Colon (tissue), 2 donors: ENCODE measurements around the gene IGLL5.
"Not testable (repeated sequence)": the region's sequence is repeated elsewhere in the genome, so short reads cannot be mapped to it uniquely, and the experiment has no call there.

Experiments used
- FAIRE-seq: peaks from 2 replicates; lab custom pipeline; 2012; peaks lifted over from hg19 to GRCh38; lab: Jason Lieb, UNC
- donor health status: control.
- donor health status: control.

Gene IGLL5

DNA sequence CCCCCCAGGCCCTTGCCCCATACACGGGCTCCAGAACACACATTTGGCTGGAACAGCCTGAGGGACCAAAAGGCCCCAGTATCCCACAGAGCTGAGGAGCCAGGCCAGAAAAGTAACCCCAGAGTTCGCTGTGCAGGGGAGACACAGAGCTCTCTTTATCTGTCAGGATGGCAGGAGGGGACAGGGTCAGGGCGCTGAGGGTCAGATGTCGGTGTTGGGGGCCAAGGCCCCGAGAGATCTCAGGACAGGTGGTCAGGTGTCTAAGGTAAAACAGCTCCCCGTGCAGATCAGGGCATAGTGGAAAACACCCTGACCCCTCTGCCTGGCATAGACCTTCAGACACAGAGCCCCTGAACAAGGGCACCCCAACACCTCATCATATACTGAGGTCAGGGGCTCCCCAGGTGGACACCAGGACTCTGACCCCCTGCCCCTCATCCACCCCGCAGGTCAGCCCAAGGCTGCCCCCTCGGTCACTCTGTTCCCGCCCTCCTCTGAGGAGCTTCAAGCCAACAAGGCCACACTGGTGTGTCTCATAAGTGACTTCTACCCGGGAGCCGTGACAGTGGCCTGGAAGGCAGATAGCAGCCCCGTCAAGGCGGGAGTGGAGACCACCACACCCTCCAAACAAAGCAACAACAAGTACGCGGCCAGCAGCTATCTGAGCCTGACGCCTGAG, 13.1 kb downstream of the IGLL5 start:
- FAIRE-seq: not testable (repeated sequence)

DNA sequence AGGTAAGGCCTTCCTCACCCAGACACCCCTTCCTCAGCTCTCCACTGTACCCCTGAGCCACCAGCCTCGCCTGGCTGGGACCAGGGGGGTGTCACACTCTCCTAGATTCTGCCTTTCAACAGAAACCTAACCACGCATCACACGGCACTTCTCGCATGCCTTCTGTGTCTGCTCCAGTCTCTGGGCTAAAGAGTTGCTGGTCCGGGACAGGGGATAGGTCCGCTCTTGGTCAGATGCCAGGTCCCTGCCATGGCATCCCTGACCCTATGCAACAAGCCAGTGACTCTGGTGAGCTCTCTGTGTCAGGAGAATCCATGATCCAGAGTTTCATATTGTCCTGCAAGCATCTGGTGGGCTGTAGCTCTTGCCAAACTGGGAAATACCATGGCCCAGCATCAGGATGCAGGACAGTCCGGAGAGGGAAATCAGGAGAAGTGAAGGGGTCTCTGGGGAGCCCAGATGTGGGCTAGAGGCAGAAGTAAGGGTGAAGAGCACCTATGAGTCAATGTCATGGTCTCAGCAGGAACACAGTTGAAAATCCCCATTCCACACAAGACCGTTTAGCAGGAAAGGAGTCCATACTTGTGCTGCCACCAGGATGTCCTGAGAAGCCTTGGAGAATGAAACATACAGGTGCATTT, 14.1 kb downstream of the IGLL5 start:
- FAIRE-seq: no peak

DNA sequence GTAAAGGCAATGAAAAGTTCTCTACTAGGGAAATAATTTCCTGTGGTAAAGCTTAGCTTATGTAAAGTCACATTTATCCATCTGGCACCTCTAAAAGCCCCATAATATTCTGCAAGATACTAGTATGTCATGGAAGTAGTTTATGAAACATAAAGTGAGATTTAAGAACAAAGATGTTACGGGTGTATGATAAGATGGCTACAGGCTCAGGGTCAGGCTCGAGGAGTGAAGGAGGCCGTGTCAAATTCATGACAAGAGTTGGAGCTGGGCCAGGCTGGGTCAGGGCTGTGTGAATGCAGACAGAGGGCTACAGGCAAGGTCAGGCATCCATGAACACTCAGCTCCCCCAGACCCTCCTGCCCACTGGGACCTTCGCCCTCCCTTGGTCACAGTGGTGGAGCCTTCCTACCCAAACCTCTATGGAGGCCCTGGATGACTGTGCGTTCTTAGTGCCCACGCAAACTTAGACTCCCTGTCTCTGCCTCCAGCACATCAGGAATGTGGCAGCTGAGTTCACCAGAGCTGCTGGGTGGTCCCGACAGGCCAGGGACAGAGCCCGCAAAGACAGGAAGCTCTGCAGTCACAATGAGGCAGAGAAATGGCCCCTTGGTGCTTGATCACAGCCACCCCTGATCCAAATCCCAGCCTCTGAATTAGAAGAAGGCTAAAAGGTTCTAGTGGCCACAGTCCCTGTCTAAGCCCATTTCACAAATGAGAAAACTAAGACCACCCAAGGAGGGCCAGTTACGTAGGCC, 14.8 kb downstream of the IGLL5 start:
- no peak for FAIRE-seq

DNA sequence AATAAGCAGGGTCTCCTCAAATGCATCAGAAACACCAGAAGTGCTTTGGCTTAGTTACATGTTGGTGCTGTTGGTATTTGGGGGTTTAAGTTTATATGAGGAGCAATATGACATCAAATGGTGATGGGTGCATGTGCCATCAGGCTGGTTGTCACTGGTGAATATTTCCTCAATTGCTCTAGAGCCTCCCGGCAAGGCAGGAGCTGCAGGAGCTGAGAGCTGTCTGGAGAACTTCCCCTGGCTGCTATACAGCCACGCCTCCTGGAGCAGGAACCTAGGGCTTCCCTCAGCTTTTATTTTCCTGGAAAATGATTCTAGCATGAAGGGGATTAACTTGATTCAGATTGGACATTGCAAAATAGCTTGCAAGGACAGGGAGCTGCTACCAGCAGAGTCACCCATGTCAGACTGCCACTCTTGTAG, 15.8 kb downstream of the IGLL5 start:
- FAIRE-seq: no peak

DNA sequence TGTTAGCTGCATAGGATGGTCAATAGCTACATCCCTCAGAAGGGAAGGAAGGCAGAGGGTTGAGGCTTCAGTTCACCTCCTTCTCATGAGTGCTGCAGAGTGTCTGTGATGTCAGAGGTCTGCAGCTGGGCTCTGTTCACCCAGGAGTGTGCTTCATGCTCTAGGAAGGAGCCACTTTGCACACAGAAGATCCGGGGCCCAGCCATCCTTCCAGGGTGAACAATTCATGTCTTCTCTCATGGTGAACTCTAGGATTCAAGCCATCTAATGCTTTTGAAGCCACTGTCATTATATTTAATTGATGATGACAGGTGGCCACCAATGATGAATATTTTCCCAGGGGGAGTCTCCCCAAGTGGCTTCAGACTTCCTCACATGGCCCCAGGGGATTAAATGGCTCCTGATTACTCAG, 16.2 kb downstream of the IGLL5 start:
- FAIRE-seq: not testable (repeated sequence)

DNA sequence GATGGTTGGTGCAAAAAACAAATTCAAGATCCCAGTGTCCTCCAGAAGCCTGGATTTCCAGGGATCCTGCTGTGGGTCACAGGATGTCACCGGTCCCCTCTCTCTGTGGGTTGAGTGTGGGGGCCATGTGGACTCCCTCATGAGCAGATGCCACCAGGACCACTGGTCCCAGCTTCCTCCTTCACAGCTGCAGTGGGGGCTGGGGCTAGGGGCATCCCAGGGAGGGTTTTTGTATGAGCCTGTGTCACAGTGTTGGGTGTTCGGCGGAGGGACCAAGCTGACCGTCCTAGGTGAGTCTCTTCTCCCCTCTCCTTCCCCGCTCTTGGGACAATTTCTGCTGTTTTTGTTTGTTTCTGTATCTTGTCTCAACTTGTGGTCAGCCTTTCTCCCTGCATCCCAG, 17.1 kb downstream of the IGLL5 start:
- not testable (repeated sequence) for FAIRE-seq

DNA sequence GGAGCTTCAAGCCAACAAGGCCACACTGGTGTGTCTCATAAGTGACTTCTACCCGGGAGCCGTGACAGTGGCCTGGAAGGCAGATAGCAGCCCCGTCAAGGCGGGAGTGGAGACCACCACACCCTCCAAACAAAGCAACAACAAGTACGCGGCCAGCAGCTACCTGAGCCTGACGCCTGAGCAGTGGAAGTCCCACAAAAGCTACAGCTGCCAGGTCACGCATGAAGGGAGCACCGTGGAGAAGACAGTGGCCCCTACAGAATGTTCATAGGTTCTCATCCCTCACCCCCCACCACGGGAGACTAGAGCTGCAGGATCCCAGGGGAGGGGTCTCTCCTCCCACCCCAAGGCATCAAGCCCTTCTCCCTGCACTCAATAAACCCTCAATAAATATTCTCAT, 18.8 kb downstream of the IGLL5 start:
- not testable (repeated sequence) for FAIRE-seq

DNA sequence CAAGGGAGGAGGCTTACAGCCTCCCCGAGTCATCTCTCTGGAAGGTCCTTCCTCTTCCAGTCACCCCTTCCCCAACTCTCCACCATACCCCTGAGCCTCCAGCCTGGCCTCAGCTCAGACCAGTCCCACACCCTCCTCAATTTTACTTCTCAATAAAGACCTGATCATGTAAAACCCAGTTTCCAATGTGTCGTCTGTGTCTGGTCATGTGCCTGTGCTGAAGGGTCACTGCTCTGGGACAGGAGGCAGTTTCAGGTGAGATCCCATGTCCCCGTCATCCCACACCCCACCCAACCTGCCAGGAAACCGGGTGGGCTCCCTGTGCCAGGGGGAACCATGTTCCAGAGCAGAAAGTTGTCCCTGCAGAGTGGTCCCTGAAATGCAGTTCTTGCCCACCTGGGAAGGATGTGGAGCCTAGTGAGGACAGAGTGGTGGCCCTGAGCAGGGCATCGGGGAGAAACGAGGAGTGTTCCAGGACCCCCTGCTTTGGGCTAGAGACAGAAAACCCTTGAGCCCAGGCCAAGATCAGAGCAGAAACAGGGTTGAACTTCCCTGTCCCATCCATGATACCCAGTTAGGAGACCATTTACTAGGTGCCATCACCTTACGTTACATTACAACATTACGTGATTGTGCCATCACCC, 19.4 kb downstream of the IGLL5 start:
- no peak for FAIRE-seq

DNA sequence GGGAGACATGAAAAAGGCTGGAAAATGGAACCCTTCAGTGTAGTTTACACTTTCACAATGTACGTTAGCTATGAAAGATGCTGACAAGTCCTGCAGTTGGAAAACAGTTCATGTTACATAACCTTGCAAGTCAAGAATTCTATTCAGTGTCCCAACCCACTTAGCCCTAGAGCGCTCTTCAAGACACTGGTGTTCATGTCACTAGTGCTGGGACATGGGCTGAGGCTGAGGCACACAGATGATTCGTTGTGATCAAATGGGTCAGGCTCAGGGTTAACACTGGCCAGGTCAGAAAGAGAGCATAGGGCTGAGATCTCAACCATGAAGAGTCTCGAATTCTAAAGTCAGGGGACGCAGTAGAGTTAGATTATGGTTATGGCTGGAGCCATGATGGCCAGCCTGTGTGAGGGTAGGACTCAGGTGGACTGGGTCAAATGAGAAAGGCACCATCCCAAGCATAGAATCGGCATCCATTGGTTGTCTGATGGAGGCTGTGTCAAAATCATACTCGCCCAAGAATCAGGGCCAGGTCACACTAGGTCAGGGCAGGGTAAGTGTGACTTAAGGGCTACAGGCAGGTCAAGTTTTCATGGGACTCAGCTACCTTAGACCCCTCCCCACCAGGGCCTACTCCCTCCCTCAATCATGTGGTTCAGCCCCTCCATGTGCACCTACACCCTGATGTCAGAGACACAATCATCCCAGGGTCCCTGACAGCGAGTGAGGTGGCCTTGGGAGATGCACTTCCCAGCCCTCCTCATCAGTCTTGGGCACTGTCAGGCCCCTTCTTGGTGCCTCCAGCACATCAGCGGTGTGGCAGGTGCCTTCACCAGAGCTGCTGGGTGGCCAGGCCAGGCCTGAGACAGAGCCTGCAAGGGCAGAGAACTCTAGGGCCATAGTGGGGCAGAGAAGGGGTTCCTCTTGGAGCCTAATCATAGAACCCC, 20.2 kb downstream of the IGLL5 start:
- FAIRE-seq: no peak

DNA sequence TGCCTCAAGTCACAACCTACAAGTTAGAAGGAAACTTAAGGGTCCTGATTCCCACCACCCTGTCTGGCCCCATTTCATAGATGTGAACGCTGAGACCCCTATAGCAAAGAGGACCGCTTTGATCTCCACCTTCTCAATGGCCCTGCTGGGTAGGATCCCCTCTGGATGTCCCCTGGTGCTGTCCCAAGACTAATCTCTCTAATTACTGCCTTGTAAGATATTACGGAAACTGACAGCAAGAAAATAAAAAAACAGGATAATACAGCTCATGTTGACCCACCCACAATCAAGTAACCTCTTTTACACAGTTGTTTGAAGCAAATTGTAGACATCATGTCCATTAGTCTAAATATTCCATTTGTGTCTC, 20.9 kb downstream of the IGLL5 start:
- FAIRE-seq: no peak

DNA sequence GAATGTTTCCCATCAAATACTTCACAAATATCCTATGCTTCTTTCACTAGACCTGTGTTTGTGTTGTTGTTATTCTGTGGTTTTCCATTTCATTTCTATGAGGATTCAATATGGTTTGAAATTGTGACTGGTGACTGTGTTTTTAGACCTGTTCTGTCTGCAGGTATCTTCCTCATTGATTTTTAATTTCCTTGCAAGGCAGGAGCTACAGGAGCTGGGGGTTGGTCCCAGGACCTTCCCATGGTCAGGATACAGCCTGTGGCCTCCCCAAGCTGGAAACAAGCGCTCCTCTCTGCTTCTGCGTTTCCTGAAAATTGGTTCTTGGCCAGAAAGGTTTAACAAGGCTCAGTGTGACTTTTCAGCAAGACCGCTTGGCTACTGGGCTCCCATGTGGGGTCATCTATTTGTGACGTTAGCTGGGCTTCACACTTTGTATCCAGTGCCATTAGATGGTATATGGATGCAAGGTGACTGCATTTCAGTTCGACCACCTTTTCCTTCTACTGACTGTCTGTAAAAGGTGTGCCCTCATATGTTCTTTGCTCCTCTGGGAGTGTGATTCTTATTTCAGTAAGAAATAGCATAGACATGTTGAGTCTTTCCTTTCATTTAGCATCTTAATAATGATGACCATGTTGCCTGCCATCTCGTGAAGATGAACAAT, 21.5 kb downstream of the IGLL5 start:
- no peak for FAIRE-seq

DNA sequence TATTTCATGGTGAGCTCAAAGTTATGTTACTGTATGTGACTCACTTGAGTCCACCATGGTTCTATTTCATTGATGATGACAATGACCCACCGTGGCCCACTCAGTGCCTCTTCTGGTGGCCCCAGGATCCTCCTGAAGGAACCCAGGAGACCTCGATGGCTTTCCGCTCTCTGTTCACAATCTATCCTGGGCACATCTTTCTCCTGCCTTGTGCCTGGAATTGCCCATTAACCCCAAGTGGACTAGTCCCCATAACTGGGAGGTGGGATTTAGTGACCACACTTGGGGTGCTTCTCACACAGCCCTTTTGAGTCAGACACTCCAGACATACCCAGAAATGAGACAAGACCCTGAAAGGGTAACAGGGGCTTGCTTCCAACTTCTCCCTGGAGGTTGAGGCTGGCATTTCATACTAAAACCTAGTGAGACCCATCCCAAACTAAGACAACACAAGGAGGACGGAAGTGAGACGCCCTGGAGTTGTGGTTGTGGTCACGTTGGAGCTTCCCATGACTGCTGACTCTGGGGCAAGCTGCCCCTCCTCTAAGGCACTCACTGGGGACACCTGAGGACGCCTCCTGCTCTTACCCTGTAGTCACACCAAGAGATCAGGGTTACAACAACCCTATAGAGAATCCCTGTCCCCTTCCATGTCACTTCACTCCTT, 22.1 kb downstream of the IGLL5 start:
- FAIRE-seq: no peak

DNA sequence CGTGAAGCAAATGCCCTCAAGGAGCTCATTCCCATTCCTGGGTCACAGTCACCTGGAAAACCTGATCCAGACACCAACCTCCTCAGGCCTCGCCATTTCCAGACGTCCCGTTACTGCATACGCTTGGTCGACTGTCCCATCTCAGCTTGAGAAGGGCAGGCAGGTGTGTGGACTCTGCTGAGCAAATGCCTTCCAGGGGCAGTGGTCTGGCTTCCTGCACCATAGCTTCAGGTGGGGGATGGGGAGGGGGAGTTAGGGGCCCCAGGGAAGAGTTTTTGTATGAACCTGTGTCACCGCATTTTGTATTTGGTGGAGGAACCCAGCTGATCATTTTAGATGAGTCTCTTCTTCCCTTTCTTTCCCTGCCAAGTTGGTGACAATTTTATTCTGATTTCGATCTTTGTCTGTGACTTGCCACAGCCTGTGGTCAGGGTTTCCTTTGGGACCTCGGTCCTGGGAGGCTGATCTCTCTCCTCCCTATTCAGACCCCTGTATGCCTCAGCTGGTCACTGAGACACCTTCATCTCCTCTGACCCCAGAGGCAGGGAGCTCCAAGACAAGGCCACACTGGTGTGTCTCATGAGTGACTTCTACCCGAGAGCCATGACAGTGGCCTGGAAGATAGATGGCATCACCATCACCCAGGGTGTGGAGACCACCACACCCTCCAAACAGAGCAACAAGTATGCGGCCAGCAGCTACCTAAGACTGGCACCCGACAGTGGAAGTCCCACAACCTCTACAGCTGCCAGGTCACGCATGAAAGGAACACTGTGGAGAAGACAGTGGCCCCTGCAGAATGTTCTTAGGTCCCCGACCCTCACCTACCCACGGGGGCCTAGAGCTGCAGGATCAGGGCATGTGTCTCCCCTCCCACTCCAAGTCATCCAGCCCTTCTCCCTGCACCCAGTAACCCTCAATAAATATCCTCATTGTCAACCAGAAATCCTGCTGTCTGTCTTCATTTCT, 22.9 kb downstream of the IGLL5 start:
- no peak for FAIRE-seq

DNA sequence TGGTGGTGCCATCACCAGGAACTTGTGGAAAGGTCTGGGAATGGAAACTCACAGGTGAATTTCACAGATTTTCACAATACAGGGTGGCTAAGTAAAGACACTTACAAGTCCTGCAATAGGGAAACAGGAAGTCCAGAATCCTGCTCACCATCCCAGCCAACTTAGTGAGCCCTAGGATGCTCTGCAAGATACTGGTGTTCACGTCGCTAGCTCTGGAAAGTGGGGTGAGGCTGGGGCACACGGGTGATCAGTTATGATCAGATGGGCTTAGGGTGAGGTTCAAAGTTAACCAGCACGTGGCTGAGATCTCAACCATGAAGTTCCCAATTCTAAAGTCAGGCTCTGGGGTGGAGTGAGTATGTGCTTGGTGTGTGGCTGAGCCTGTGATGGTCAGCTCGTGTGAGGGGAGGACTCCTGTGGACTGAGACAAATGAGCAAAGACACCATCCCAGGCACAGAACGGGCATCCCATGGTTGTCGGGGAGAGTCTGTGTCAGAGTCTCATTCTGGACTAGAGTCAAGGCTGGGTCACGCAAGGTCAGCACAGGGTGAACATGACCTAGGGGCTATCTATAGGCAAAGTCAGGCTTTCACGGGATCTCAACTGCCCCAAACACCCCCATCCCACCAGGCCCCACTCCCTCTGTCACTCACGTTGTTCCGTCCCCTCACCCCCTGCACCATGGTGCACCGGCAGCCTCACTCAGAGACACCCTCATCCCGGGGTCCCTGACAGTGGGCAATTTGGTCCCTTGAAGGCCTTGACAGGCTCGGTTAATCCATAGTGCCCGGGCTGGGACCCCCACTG, 23.9 kb downstream of the IGLL5 start:
- FAIRE-seq: no peak

DNA sequence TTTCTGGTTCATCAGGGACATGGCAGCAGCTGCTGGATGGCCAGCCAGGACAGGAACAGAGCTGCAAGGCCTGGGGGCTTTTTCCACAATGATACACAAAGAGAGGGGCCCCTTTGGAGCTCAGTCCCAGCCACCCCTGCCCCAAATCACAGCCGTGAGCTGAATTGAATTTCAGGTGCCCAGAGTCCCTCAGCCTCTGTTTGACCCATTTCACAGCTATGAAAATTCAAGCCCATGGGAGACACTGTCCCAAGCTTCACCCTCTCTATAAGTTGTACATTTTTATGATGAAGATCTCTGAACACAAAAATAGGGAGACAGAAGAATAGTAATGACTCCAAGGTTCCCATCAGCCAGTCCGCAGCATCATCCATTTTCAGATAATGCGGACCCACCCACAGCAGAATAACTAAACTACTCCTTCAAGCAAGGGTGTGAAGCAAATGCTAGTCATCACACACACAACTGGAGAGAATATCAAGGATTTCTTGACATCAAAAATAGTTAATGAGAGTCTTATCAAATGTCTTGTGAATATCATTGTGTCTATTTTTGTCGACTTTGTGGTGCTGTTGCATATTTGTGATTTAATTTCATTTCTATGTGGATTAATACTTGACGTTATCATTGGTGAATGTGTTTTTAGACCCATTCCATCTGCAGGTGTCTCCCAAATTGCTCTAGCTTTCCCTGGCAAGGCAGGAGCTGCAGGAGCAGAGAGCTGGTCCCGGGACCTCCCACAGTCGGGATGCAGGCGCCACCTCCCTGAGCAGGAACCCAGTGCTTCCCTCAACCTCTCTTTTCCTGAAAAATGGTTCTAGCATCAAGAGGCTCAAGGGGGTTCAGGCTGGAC, 24.7 kb downstream of the IGLL5 start:
- no peak for FAIRE-seq

DNA sequence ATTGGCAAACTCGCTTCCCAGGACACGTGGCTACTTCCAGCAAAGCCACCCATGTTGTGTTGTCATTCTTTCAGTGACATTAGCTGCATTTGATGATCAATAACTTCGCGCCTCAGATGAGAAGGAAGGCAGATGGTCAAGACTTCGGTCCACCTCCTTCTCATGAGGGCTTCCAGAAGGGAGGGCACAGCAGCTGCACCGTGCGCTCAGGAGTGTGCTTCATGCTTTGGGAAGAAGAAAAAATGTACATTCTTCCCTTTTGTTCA, 25.3 kb downstream of the IGLL5 start:
- FAIRE-seq: no peak

DNA sequence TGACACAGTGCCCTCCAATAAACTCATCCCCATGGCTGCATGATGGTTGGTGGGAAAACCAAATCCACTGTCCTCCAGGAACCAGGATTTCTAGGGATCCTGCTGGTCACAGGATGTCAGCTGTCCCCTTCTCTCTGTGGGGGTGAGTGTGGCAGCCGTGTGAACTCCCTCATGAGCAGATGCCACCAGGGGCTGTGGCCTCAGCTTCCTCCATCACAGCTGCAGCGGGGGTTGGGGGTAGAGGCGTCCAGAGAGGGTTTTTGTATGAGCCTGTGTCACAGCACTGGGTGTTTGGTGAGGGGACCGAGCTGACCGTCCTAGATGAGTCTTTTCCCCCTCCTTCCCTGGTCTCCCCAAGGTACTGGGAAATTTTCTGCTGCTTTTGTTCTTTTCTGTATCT, 26.4 kb downstream of the IGLL5 start:
- no peak for FAIRE-seq
